H9 (cell line): ENCODE results near the gene VSTM2L. TPM values are rescaled to one million over a fixed set of nuclear protein-coding genes. Genes with fewer than 3 reads are reported as not detected.

Experiments
- DNase-seq: peaks from one replicate; pipeline ENCODE4 v3.0.0-alpha.2; 2017
- H2AFZ ChIP-seq: one replicate; pipeline ENCODE4 v1.6.1; 2013; ENCODE audit warnings: mild to moderate bottlenecking, low read length, control low read depth, moderate library complexity
- H2AK5ac ChIP-seq: 2 replicates; pipeline ENCODE4 v1.6.1; 2013; ENCODE audit warnings: low read length, control low read depth, mixed read lengths; ENCODE audit not compliant: insufficient read length
- H2BK120ac ChIP-seq: one replicate; pipeline ENCODE4 v1.6.1; 2013; ENCODE audit warnings: low read depth, mild to moderate bottlenecking, low read length, control low read depth, inconsistent platforms; ENCODE audit not compliant: poor library complexity, severe bottlenecking
- H2BK12ac ChIP-seq: 2 replicates; pipeline ENCODE4 v1.6.1; 2013; ENCODE audit warnings: low read length, control low read depth, mixed read lengths, low read depth; ENCODE audit not compliant: insufficient read length
- H2BK15ac ChIP-seq: 2 replicates; pipeline ENCODE4 v1.6.1; 2013; ENCODE audit warnings: low read depth, low read length, control low read depth
- H2BK20ac ChIP-seq: one replicate; pipeline ENCODE4 v1.6.1; 2013; ENCODE audit warnings: low read depth, mild to moderate bottlenecking, low read length, control low read depth, inconsistent platforms; ENCODE audit not compliant: poor library complexity, severe bottlenecking
- H2BK5ac ChIP-seq: 2 replicates; pipeline ENCODE4 v1.6.1; 2013; ENCODE audit warnings: low read length, control low read depth, mixed read lengths; ENCODE audit not compliant: insufficient read length
- H3K14ac ChIP-seq: 2 replicates; pipeline ENCODE4 v1.6.1; 2013; ENCODE audit warnings: low read length, control low read depth; ENCODE audit not compliant: insufficient read depth
- H3K18ac ChIP-seq: 2 replicates; pipeline ENCODE4 v1.6.1; 2013; ENCODE audit warnings: low read depth, mild to moderate bottlenecking, mixed read lengths, low read length, control low read depth; ENCODE audit not compliant: insufficient read length
- H3K23ac ChIP-seq: 2 replicates; pipeline ENCODE4 v1.6.1; 2013; ENCODE audit warnings: low read length, control low read depth, mixed read lengths, low read depth; ENCODE audit not compliant: insufficient read length
- H3K23me2 ChIP-seq: 2 replicates; pipeline ENCODE4 v1.6.1; 2013; ENCODE audit warnings: low read depth, mild to moderate bottlenecking, mixed read lengths, low read length, control low read depth; ENCODE audit not compliant: insufficient read length, poor library complexity, severe bottlenecking
- H3K27ac ChIP-seq: 2 replicates; pipeline ENCODE4 v1.5.1; 2013; ENCODE audit warnings: low read length, control low read depth, mixed read lengths, low read depth; ENCODE audit not compliant: insufficient read length
- H3K27me3 ChIP-seq: 2 replicates; pipeline ENCODE4 v1.6.1; 2013; ENCODE audit warnings: low read length, control low read depth, inconsistent platforms; ENCODE audit not compliant: insufficient read depth
- H3K4ac ChIP-seq: 2 replicates; pipeline ENCODE4 v1.6.1; 2013; ENCODE audit warnings: low read depth, mild to moderate bottlenecking, control low read depth, inconsistent platforms, low read length, moderate library complexity
- H3K4me1 ChIP-seq: 2 replicates; pipeline ENCODE4 v1.6.1; 2013; ENCODE audit warnings: low read length, control low read depth, inconsistent platforms; ENCODE audit not compliant: insufficient read depth
- H3K4me2 ChIP-seq: 2 replicates; pipeline ENCODE4 v1.6.1; 2013; ENCODE audit warnings: low read length, control low read depth, mixed read lengths; ENCODE audit not compliant: insufficient read length, insufficient read depth
- H3K56ac ChIP-seq: 2 replicates; pipeline ENCODE4 v1.6.1; 2013; ENCODE audit warnings: low read depth, mild to moderate bottlenecking, mixed read lengths, low read length, control low read depth; ENCODE audit not compliant: insufficient read length
- H3K79me1 ChIP-seq: 2 replicates; pipeline ENCODE4 v1.6.1; 2013; ENCODE audit warnings: low read depth, mild to moderate bottlenecking, moderate library complexity, low read length, control low read depth, inconsistent platforms; ENCODE audit not compliant: insufficient read depth, poor library complexity, severe bottlenecking
- H3K79me2 ChIP-seq: 2 replicates; pipeline ENCODE4 v1.6.1; 2013; ENCODE audit warnings: low read length, control low read depth, inconsistent platforms; ENCODE audit not compliant: insufficient read depth
- H3K9ac ChIP-seq: 2 replicates; pipeline ENCODE4 v1.6.1; 2013; ENCODE audit warnings: low read length, control low read depth, mixed read lengths; ENCODE audit not compliant: insufficient read length; ENCODE audit errors: extremely low read depth
- H3K9me3 ChIP-seq: one replicate; pipeline ENCODE4 v1.6.1; 2013; ENCODE audit warnings: low read depth, low read length, inconsistent platforms; ENCODE audit not compliant: control insufficient read depth
- H3T11ph ChIP-seq: one replicate; pipeline ENCODE4 v1.6.1; 2013; ENCODE audit warnings: mild to moderate bottlenecking, low read length, control low read depth, inconsistent platforms
- H4K20me1 ChIP-seq: one replicate; pipeline ENCODE4 v1.6.1; 2013; ENCODE audit not compliant: control insufficient read depth, insufficient read length, insufficient read depth
- H4K5ac ChIP-seq: 2 replicates; pipeline ENCODE4 v1.6.1; 2013; ENCODE audit warnings: low read depth, mild to moderate bottlenecking, mixed read lengths, low read length, control low read depth; ENCODE audit not compliant: insufficient read length
- H4K8ac ChIP-seq: replicated peaks from 2 replicates; pipeline ENCODE4 v1.6.1; 2013; ENCODE audit warnings: low read length, control low read depth, mixed read lengths, low read depth; ENCODE audit not compliant: insufficient read length
- H4K91ac ChIP-seq: 2 replicates; pipeline ENCODE4 v1.6.1; 2013; ENCODE audit warnings: low read depth, mild to moderate bottlenecking, moderate library complexity, mixed read lengths, low read length, control low read depth; ENCODE audit not compliant: insufficient read length
- H3K27ac Mint-ChIP-seq, 3 experiments: 2 replicates in 2 of 3; 3 replicates in 1 of 3; pipeline ENCODE4 v1.8.0; 2020 to 2021; ENCODE audit warnings: mixed read lengths in 3 of 3, mild to moderate bottlenecking in 1 of 3, moderate library complexity in 1 of 3
- H3K27me3 Mint-ChIP-seq: 2 replicates; pipeline ENCODE4 v1.8.0; 2021; ENCODE audit warnings: low read depth, mild to moderate bottlenecking, moderate library complexity, mixed read lengths
- H3K36me3 Mint-ChIP-seq, 3 experiments: 2 replicates in 2 of 3; 3 replicates in 1 of 3; pipeline ENCODE4 v1.8.0; 2020 to 2021; ENCODE audit warnings: low read depth in 3 of 3, mixed read lengths in 3 of 3; ENCODE audit not compliant: insufficient read depth in 1 of 3
- H3K4me1 Mint-ChIP-seq, 2 experiments: 2 replicates each; pipeline ENCODE4 v1.8.0; 2020; ENCODE audit warnings: mixed read lengths in 2 of 2
- H3K4me3 Mint-ChIP-seq, 2 experiments: 2 replicates in 1 of 2; 3 replicates in 1 of 2; pipeline ENCODE4 v1.8.0; 2020 to 2021; ENCODE audit warnings: mild to moderate bottlenecking in 2 of 2, mixed read lengths in 2 of 2, moderate library complexity in 1 of 2
- H3K9me3 Mint-ChIP-seq, 2 experiments: 2 replicates in 1 of 2; 3 replicates in 1 of 2; pipeline ENCODE4 v1.8.0; 2020; ENCODE audit warnings: mild to moderate bottlenecking in 2 of 2, mixed read lengths in 2 of 2, moderate library complexity in 1 of 2
- whole genome bisulfite sequencing: extraction: QIAGEN DNeasy Blood & Tissue Kit; methylation state at CpG from one replicate; pipeline ENCODE4 v1.1.7; 2013; ENCODE audit warnings: missing lambda C conversion rate, low lambda C conversion rate, mixed read lengths; ENCODE audit not compliant: insufficient read length; ENCODE audit errors: extremely low coverage; 5-methylcytosine and 5-hydroxymethylcytosine counted together
- total RNA-seq: library from RNA; stranded (reverse); gene quantifications from 2 replicates; pipeline ENCODE4 v1.2.1, GENCODE V29; 2021
- TF ChIP-seq, protein P1 (sequence below): fragments of 200-600 bp; sonication (generic); conservative IDR thresholded peaks from 3 replicates; pipeline ENCODE4 v1.8.0; 2021; ENCODE audit warnings: antibody characterized with exemption, mild to moderate bottlenecking

The VSTM2L gene
- total RNA-seq, 1 experiment from 2014 or later: 2.1 TPM

DNA sequence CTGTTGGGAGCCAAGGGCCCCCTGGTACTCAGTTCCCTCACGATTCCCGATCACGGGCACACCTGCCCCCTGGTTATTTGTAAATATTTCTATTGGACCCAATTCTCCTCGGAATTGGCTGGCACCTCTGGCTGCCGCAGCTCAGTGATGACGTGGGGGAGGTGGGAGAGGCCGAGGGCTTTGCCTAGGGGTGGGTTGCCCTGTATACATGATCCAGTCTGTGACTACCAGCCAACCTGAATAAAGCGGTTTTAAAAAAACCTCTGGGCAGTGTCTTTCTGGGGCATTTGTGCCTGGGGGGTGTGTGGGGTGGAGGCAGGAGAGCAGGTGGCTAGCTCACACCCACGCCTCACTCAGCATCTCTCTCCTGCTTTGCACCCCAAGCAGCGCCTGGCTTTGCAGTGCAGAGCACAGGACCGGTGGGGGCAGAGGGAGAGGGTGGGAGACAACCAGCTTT is 42.2 kb downstream of the VSTM2L start:
- H3K27ac ChIP-seq: no peak overlapping the region
- no peaks in the 10 kb centered on the region for H4K20me1 ChIP-seq
- H3K9me3 Mint-ChIP-seq: peaks cover 8 to 11% of the 10 kb centered on the region in 2 experiments; a peak in 4 of 5 replicates

More for the DNA sequence above, 42.2 kb downstream of the VSTM2L start:
- Histone ChIP-seq H3K79me1 (no peaks in the 10 kb centered on the region), H4K8ac (no peak overlapping the region), H2BK20ac (no peak overlapping the region), H4K91ac (no peak overlapping the region), H3K4ac (no peak overlapping the region), H3K4me2 (no peak overlapping the region), H3K79me2 (no peaks in the 10 kb centered on the region), H2AFZ (no peak overlapping the region), H2BK120ac (no peak overlapping the region), H3T11ph (no peak overlapping the region), H2AK5ac (no peak overlapping the region), H3K9me3 (no peaks in the 10 kb centered on the region), H4K5ac (no peak overlapping the region), H3K27me3 (no peaks in the 10 kb centered on the region), H3K4me1 (no peaks in the 10 kb centered on the region), H2BK12ac (no peak overlapping the region), H2BK15ac (no peak overlapping the region), H3K14ac (no peak overlapping the region), H3K9ac (no peak overlapping the region), H3K23me2 (no peaks in the 10 kb centered on the region), H3K23ac (no peak overlapping the region), H3K18ac (no peak overlapping the region), H3K56ac (no peak overlapping the region), H2BK5ac (no peak overlapping the region)
- TF ChIP-seq, protein P1, sequence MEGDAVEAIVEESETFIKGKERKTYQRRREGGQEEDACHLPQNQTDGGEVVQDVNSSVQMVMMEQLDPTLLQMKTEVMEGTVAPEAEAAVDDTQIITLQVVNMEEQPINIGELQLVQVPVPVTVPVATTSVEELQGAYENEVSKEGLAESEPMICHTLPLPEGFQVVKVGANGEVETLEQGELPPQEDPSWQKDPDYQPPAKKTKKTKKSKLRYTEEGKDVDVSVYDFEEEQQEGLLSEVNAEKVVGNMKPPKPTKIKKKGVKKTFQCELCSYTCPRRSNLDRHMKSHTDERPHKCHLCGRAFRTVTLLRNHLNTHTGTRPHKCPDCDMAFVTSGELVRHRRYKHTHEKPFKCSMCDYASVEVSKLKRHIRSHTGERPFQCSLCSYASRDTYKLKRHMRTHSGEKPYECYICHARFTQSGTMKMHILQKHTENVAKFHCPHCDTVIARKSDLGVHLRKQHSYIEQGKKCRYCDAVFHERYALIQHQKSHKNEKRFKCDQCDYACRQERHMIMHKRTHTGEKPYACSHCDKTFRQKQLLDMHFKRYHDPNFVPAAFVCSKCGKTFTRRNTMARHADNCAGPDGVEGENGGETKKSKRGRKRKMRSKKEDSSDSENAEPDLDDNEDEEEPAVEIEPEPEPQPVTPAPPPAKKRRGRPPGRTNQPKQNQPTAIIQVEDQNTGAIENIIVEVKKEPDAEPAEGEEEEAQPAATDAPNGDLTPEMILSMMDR: no peak
- no peak overlapping the region for H3K27ac Mint-ChIP-seq
- H3K4me3 Mint-ChIP-seq: no peak overlapping the region
- WGBS: no CpG with 5 or more reads among the region's 11 CpGs
- peaks cover 3% of the 10 kb centered on the region for H3K27me3 Mint-ChIP-seq
- peaks cover 11 to 14% of the 10 kb centered on the region in 2 experiments; a peak in 3 of 4 replicates for H3K4me1 Mint-ChIP-seq
- DNase-seq: peak; percentile 15
- H3K36me3 Mint-ChIP-seq: peaks cover 0 to 7% (median 0%) of the 10 kb centered on the region in 3 experiments; a peak in 3 of 7 replicates
